ENCODE results near the gene NANP.
"Not testable (repeated sequence)": the region's sequence is repeated elsewhere in the genome, so short reads cannot be mapped to it uniquely, and the experiment has no call there.

NANP gene

GRCh38 chr20:25592135-25592852, 31.5 kb downstream of the NANP start:
- H3K27me3 Mint-ChIP-seq, result peaks cover 18% of the 10 kb centered on the region
- H3K4me3 Mint-ChIP-seq, result no peak overlapping the region
- intact Hi-C loops (cut with micrococcal nuclease), result no loop called here
- no peaks in the 10 kb centered on the region for H3K4me1 Mint-ChIP-seq (ENCODE audit: low read depth)
- H3K9me3 Mint-ChIP-seq, result no peaks in the 10 kb centered on the region
- no peak overlapping the region for H3K27ac Mint-ChIP-seq
- no peaks in the 10 kb centered on the region for H3K36me3 Mint-ChIP-seq (ENCODE audit: low read depth)

GRCh38 chr20:25590778-25591177, 33.0 kb downstream of the NANP start:
- H3K27me3 Mint-ChIP-seq, result peaks cover 29% of the 10 kb centered on the region
- H3K4me3 Mint-ChIP-seq; H3K9me3 Mint-ChIP-seq; intact Hi-C loops (cut with micrococcal nuclease); H3K36me3 Mint-ChIP-seq (ENCODE audit: low read depth); H3K27ac Mint-ChIP-seq; H3K4me1 Mint-ChIP-seq (ENCODE audit: low read depth): not testable (repeated sequence)

- no peak overlapping the region for H3K4me3 Mint-ChIP-seq
- peaks cover 46% of the 10 kb centered on the region for H3K27me3 Mint-ChIP-seq
- H3K9me3 Mint-ChIP-seq, result no peaks in the 10 kb centered on the region
- intact Hi-C loops (cut with micrococcal nuclease), result no loop called here
- no peak overlapping the region for H3K27ac Mint-ChIP-seq
- H3K4me1 Mint-ChIP-seq (ENCODE audit: low read depth), result peaks cover 8% of the 10 kb centered on the region
- no peaks in the 10 kb centered on the region for H3K36me3 Mint-ChIP-seq (ENCODE audit: low read depth)
Measured at GRCh38 chr20:25588491-25588890, 35.3 kb downstream of the NANP start.

- H3K9me3 Mint-ChIP-seq, result no peaks in the 10 kb centered on the region
Measured at GRCh38 chr20:25587536-25587935, 36.3 kb downstream of the NANP start.

GRCh38 chr20:25586877-25587276, 36.9 kb downstream of the NANP start:
- Mint-ChIP-seq H3K4me3 (no peak overlapping the region), H3K9me3 (no peaks in the 10 kb centered on the region), H3K27ac (no peak overlapping the region), H3K4me1 (ENCODE audit: low read depth) (peaks cover 8% of the 10 kb centered on the region), H3K36me3 (ENCODE audit: low read depth) (no peaks in the 10 kb centered on the region), H3K27me3 (peaks cover 62% of the 10 kb centered on the region)
- intact Hi-C loops (cut with micrococcal nuclease), result no loop called here

More at GRCh38 chr20:25587536-25587935, 36.3 kb downstream of the NANP start:
- H3K27ac Mint-ChIP-seq, result no peak overlapping the region
- peaks cover 8% of the 10 kb centered on the region for H3K4me1 Mint-ChIP-seq (ENCODE audit: low read depth)
- H3K36me3 Mint-ChIP-seq (ENCODE audit: low read depth), result no peaks in the 10 kb centered on the region
- H3K4me3 Mint-ChIP-seq, result no peak overlapping the region
- peaks cover 56% of the 10 kb centered on the region for H3K27me3 Mint-ChIP-seq
- intact Hi-C loops (cut with micrococcal nuclease), result no loop called here

GRCh38 chr20:25584905-25585704, 38.7 kb downstream of the NANP start, which contains the start of gene NINL:
TSS of gene NINL (minus strand) at chr20:25585531. CDS start at chr20:25526587, 58,944 bp downstream.
- intact Hi-C loops (cut with micrococcal nuclease), result no loop called here
- H3K27ac Mint-ChIP-seq, result no peak within 1 kb of the TSS

GRCh38 chr20:25583607-25584006, 40.2 kb downstream of the NANP start:
- H3K9me3 Mint-ChIP-seq; intact Hi-C loops (cut with micrococcal nuclease); H3K27ac Mint-ChIP-seq; H3K4me1 Mint-ChIP-seq (ENCODE audit: low read depth); H3K4me3 Mint-ChIP-seq; H3K36me3 Mint-ChIP-seq (ENCODE audit: low read depth): not testable (repeated sequence)
- H3K27me3 Mint-ChIP-seq, result peaks cover 62% of the 10 kb centered on the region

More at GRCh38 chr20:25584905-25585704, 38.7 kb downstream of the NANP start, which contains the start of gene NINL:
- peaks cover 66% of the 10 kb centered on the region for H3K27me3 Mint-ChIP-seq
- H3K4me3 Mint-ChIP-seq, result peak within 1 kb of the TSS; percentile 30
- H3K4me1 Mint-ChIP-seq (ENCODE audit: low read depth), result peaks cover 8% of the 10 kb centered on the region
- H3K9me3 Mint-ChIP-seq, result no peaks in the 10 kb centered on the region
- no peaks in the 10 kb centered on the region for H3K36me3 Mint-ChIP-seq (ENCODE audit: low read depth)

- peaks cover 8% of the 10 kb centered on the region for H3K4me1 Mint-ChIP-seq (ENCODE audit: low read depth)
- H3K36me3 Mint-ChIP-seq (ENCODE audit: low read depth), result no peaks in the 10 kb centered on the region
- H3K27me3 Mint-ChIP-seq, result peaks cover 43% of the 10 kb centered on the region
- H3K4me3 Mint-ChIP-seq, result no peak overlapping the region
- no peak overlapping the region for H3K27ac Mint-ChIP-seq
- intact Hi-C loops (cut with micrococcal nuclease), result no loop called here
- no peaks in the 10 kb centered on the region for H3K9me3 Mint-ChIP-seq
Measured at GRCh38 chr20:25580711-25581110, 43.1 kb downstream of the NANP start.

GRCh38 chr20:25579081-25579770, 44.6 kb downstream of the NANP start:
- peaks cover 30% of the 10 kb centered on the region for H3K27me3 Mint-ChIP-seq
- intact Hi-C loops (cut with micrococcal nuclease), result no loop called here
- no peaks in the 10 kb centered on the region for H3K9me3 Mint-ChIP-seq
- H3K4me1 Mint-ChIP-seq (ENCODE audit: low read depth), result peaks cover 5% of the 10 kb centered on the region
- H3K4me3 Mint-ChIP-seq, result no peak overlapping the region
- no peak overlapping the region for H3K27ac Mint-ChIP-seq
- H3K36me3 Mint-ChIP-seq (ENCODE audit: low read depth), result no peaks in the 10 kb centered on the region

GRCh38 chr20:25576783-25577530, 46.9 kb downstream of the NANP start:
- H3K9me3 Mint-ChIP-seq, result no peaks in the 10 kb centered on the region
- intact Hi-C loops (cut with micrococcal nuclease), result no loop called here
- peaks cover 10% of the 10 kb centered on the region for H3K4me1 Mint-ChIP-seq (ENCODE audit: low read depth)
- H3K27ac Mint-ChIP-seq, result no peak overlapping the region
- H3K36me3 Mint-ChIP-seq (ENCODE audit: low read depth), result no peaks in the 10 kb centered on the region
- peaks cover 7% of the 10 kb centered on the region for H3K27me3 Mint-ChIP-seq
- no peak overlapping the region for H3K4me3 Mint-ChIP-seq

GRCh38 chr20:25574411-25574810, 49.4 kb downstream of the NANP start:
- Mint-ChIP-seq H3K4me1 (ENCODE audit: low read depth) (peaks cover 10% of the 10 kb centered on the region), H3K9me3 (no peaks in the 10 kb centered on the region), H3K36me3 (ENCODE audit: low read depth) (no peaks in the 10 kb centered on the region), H3K27me3 (no peaks in the 10 kb centered on the region), H3K27ac (no peak overlapping the region), H3K4me3 (no peak overlapping the region)
- intact Hi-C loops (cut with micrococcal nuclease), result no loop called here

GRCh38 chr20:25573288-25574251, 50.2 kb downstream of the NANP start:
- intact Hi-C loops (cut with micrococcal nuclease), result no loop called here
- Mint-ChIP-seq H3K27me3 (no peaks in the 10 kb centered on the region), H3K36me3 (ENCODE audit: low read depth) (no peaks in the 10 kb centered on the region), H3K4me3 (no peak overlapping the region), H3K4me1 (ENCODE audit: low read depth) (peaks cover 10% of the 10 kb centered on the region), H3K9me3 (no peaks in the 10 kb centered on the region), H3K27ac (no peak overlapping the region)

GRCh38 chr20:25571817-25572216, 52.0 kb downstream of the NANP start:
- H3K36me3 Mint-ChIP-seq (ENCODE audit: low read depth), result no peaks in the 10 kb centered on the region
- H3K4me1 Mint-ChIP-seq (ENCODE audit: low read depth), result peaks cover 10% of the 10 kb centered on the region
- intact Hi-C loops (cut with micrococcal nuclease), result no loop called here
- H3K27me3 Mint-ChIP-seq, result peaks cover 1% of the 10 kb centered on the region
- no peak overlapping the region for H3K4me3 Mint-ChIP-seq
- H3K27ac Mint-ChIP-seq, result no peak overlapping the region
- no peaks in the 10 kb centered on the region for H3K9me3 Mint-ChIP-seq

All from dendritic cell treated with granulocyte-macrophage colony-stimulating factor and Interleukin-4, amounts not matched to agents 40 ng/mL and 50 ng/mL, for 4 days (primary cell).